ENCODE data around the gene PCP4L1.

Gene PCP4L1

GRCh38 chr1:161324020-161324419 is 65.5 kb downstream of the PCP4L1 start:
- no peak for DNase-seq

GRCh38 chr1:161330346-161330745 is 71.8 kb downstream of the PCP4L1 start:
- no peak for DNase-seq

- no peak for DNase-seq
These were observed 74.6 kb downstream of the PCP4L1 start for GRCh38 chr1:161333166-161333565.
